Mesendoderm (in vitro differentiated cells): Measurements from ENCODE around the gene POR.

Experiments used
- DNase-seq: peaks from one replicate; pipeline ENCODE4 v3.0.0; 2013
- H2AK5ac ChIP-seq: 2 replicates; pipeline ENCODE4 v1.6.1; 2013; ENCODE audit warnings: low read length, inconsistent platforms
- H2BK120ac ChIP-seq: 2 replicates; pipeline ENCODE4 v1.6.1; 2013; ENCODE audit warnings: low read depth, mild to moderate bottlenecking, low read length, moderate library complexity, mixed read lengths
- H2BK15ac ChIP-seq: replicated peaks from 2 replicates; pipeline ENCODE4 v1.6.1; 2013; ENCODE audit warnings: low read depth, mild to moderate bottlenecking, moderate library complexity
- H2BK5ac ChIP-seq: 2 replicates; pipeline ENCODE4 v1.6.1; 2013; ENCODE audit warnings: low read length, inconsistent platforms
- H3K18ac ChIP-seq: 2 replicates; pipeline ENCODE4 v1.6.1; 2013; ENCODE audit warnings: mild to moderate bottlenecking, low read length, mixed read lengths
- H3K23ac ChIP-seq: one replicate; pipeline ENCODE4 v1.6.1; 2013; ENCODE audit warnings: low read length
- H3K27ac ChIP-seq: 2 replicates; pipeline ENCODE4 v1.5.1; 2013; ENCODE audit warnings: low read depth, mild to moderate bottlenecking, inconsistent platforms, low read length, moderate library complexity
- H3K27me3 ChIP-seq: 2 replicates; pipeline ENCODE4 v1.6.1; 2013; ENCODE audit warnings: low read length, control low read depth, mild to moderate bottlenecking, inconsistent platforms; ENCODE audit not compliant: insufficient read depth, poor library complexity
- H3K36me3 ChIP-seq: 2 replicates; pipeline ENCODE4 v1.6.1; 2013; ENCODE audit warnings: low read length, inconsistent platforms; ENCODE audit not compliant: control insufficient read depth, insufficient read depth
- H3K4ac ChIP-seq: one replicate; pipeline ENCODE4 v1.6.1; 2013; ENCODE audit warnings: low read depth, mild to moderate bottlenecking, low read length, moderate library complexity
- H3K4me1 ChIP-seq: 2 replicates; pipeline ENCODE4 v1.6.1; 2013; ENCODE audit warnings: low read depth, low read length, inconsistent platforms; ENCODE audit not compliant: control insufficient read depth
- H3K4me2 ChIP-seq: 2 replicates; pipeline ENCODE4 v1.6.1; 2013; ENCODE audit warnings: low read length
- H3K4me3 ChIP-seq: 2 replicates; pipeline ENCODE4 v1.5.1; 2013; ENCODE audit warnings: mild to moderate bottlenecking, low read length
- H3K56ac ChIP-seq: one replicate; pipeline ENCODE4 v1.6.1; 2013; ENCODE audit warnings: low read length
- H3K79me1 ChIP-seq: 2 replicates; pipeline ENCODE4 v1.6.1; 2013; ENCODE audit warnings: low read length, inconsistent platforms
- H3K79me2 ChIP-seq: 2 replicates; pipeline ENCODE4 v1.6.1; 2013; ENCODE audit warnings: mild to moderate bottlenecking, low read length; ENCODE audit not compliant: control insufficient read depth, insufficient read depth
- H3K9ac ChIP-seq: 2 replicates; pipeline ENCODE4 v1.6.1; 2013; ENCODE audit warnings: low read length, inconsistent platforms
- H4K5ac ChIP-seq: one replicate; pipeline ENCODE4 v1.6.1; 2013; ENCODE audit warnings: low read length
- H4K8ac ChIP-seq: one replicate; pipeline ENCODE4 v1.6.1; 2013; ENCODE audit warnings: low read depth, mild to moderate bottlenecking, control low read depth, low read length, moderate library complexity
- WGBS: extraction: QIAGEN DNeasy Blood & Tissue Kit; methylation state at CpG from one replicate; pipeline ENCODE4 v1.1.7; 2013; ENCODE audit warnings: low lambda C conversion rate, missing lambda C conversion rate; ENCODE audit not compliant: insufficient coverage; ENCODE audit errors: extremely low coverage; 5-methylcytosine and 5-hydroxymethylcytosine counted together

Gene POR

GRCh38 chr7:75945297-75946168 is 30.6 kb downstream of the POR start:
- no peak overlapping the region for H2BK120ac ChIP-seq
- no peak overlapping the region for H3K27ac ChIP-seq
- no peak overlapping the region for H2BK5ac ChIP-seq
- no peak overlapping the region for H2AK5ac ChIP-seq
- no peaks in the 10 kb centered on the region for H3K36me3 ChIP-seq
- no peaks in the 10 kb centered on the region for H3K27me3 ChIP-seq
- peaks cover 9% of the 10 kb centered on the region for H3K79me1 ChIP-seq
- H3K4me2 ChIP-seq: no peak overlapping the region
- no peak overlapping the region for H3K4me3 ChIP-seq
- no peak overlapping the region for H2BK15ac ChIP-seq
- H3K9ac ChIP-seq: no peak overlapping the region
- H3K18ac ChIP-seq: no peak overlapping the region
- H3K4me1 ChIP-seq: no peaks in the 10 kb centered on the region
- no peak for DNase-seq
- no peak overlapping the region for H3K56ac ChIP-seq
- H3K79me2 ChIP-seq: no peaks in the 10 kb centered on the region
- no peak overlapping the region for H3K23ac ChIP-seq
- H4K8ac ChIP-seq: no peak overlapping the region
- no peak overlapping the region for H4K5ac ChIP-seq
- WGBS: no CpG with 5 or more reads among the region's 8 CpGs
- H3K4ac ChIP-seq: no peak overlapping the region

DNA sequence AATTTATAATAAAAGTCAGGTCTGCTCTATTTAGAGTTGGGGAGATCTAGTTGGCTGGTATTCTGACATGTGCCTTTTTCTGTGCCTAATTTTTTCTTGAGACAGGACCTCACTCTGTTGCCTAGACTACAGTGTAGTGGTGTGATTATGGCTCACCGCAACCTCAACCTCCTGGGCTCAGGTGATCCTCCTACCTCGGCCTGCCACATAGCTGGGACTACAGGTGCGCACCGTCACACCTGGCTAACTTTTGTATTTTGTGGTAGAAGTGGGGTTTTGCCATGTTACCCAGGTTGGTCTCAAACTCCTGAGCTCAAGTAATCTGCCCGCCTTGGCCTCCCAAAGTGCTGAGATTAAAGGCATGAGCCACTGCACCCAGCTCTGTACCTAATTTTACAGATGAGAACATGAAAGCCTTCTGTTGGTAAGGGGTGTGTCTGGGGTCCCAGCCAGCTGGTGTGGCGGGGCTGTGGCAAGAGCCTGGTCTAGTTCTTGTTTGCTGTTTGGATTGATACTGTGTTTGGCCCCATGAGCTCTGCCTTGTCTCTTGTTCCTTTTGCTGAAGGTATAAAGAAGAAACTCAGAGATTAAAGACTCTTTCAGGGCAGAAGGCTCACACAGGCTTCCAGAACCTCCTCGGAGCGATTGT is 31.4 kb downstream of the POR start:
- no CpG with 5 or more reads among the region's 8 CpGs for WGBS
- H4K8ac ChIP-seq: no peak overlapping the region
- no peak for DNase-seq

GRCh38 chr7:75948179-75948578 is 33.2 kb downstream of the POR start:
- Histone ChIP-seq H3K36me3 (no peaks in the 10 kb centered on the region), H3K18ac (no peak overlapping the region), H4K8ac (no peak overlapping the region), H3K27me3 (no peaks in the 10 kb centered on the region), H2BK15ac (no peak overlapping the region), H2BK5ac (no peak overlapping the region), H3K4me2 (no peak overlapping the region), H3K27ac (no peak overlapping the region), H3K4ac (no peak overlapping the region), H4K5ac (no peak overlapping the region), H3K4me3 (no peak overlapping the region), H2BK120ac (no peak overlapping the region), H3K4me1 (no peaks in the 10 kb centered on the region), H3K23ac (no peak overlapping the region), H3K56ac (no peak overlapping the region), H3K79me2 (no peaks in the 10 kb centered on the region), H2AK5ac (no peak overlapping the region), H3K9ac (no peak overlapping the region), H3K79me1 (peaks cover 9% of the 10 kb centered on the region)
- no CpG with 5 or more reads among the region's 9 CpGs for WGBS
- no peak for DNase-seq

More for the DNA sequence above, 31.4 kb downstream of the POR start:
- H3K18ac ChIP-seq: no peak overlapping the region
- H3K36me3 ChIP-seq: no peaks in the 10 kb centered on the region
- H3K4me2 ChIP-seq: no peak overlapping the region
- H3K9ac ChIP-seq: no peak overlapping the region
- no peak overlapping the region for H3K56ac ChIP-seq
- H3K4me1 ChIP-seq: no peaks in the 10 kb centered on the region
- H3K4ac ChIP-seq: no peak overlapping the region
- no peaks in the 10 kb centered on the region for H3K27me3 ChIP-seq
- no peak overlapping the region for H2AK5ac ChIP-seq
- H3K27ac ChIP-seq: no peak overlapping the region
- H3K4me3 ChIP-seq: no peak overlapping the region
- no peak overlapping the region for H3K23ac ChIP-seq
- no peak overlapping the region for H2BK15ac ChIP-seq
- no peaks in the 10 kb centered on the region for H3K79me2 ChIP-seq
- H2BK5ac ChIP-seq: no peak overlapping the region
- H2BK120ac ChIP-seq: no peak overlapping the region
- H3K79me1 ChIP-seq: peaks cover 9% of the 10 kb centered on the region
- no peak overlapping the region for H4K5ac ChIP-seq

- no peaks in the 10 kb centered on the region for H3K27me3 ChIP-seq
- H3K23ac ChIP-seq: no peak overlapping the region
- no peak overlapping the region for H3K4me2 ChIP-seq
- H3K79me2 ChIP-seq: no peaks in the 10 kb centered on the region
- peaks cover 9% of the 10 kb centered on the region for H3K79me1 ChIP-seq
- H3K56ac ChIP-seq: no peak overlapping the region
- no peak overlapping the region for H2BK15ac ChIP-seq
- no peak overlapping the region for H2AK5ac ChIP-seq
- H3K4me3 ChIP-seq: no peak overlapping the region
- H3K4me1 ChIP-seq: no peaks in the 10 kb centered on the region
- DNase-seq: no peak
- no peak overlapping the region for H3K4ac ChIP-seq
- no peak overlapping the region for H4K8ac ChIP-seq
- no peak overlapping the region for H3K27ac ChIP-seq
- H3K9ac ChIP-seq: no peak overlapping the region
- H3K18ac ChIP-seq: no peak overlapping the region
- WGBS: no CpG with 5 or more reads among the region's 15 CpGs
- no peak overlapping the region for H2BK120ac ChIP-seq
- H4K5ac ChIP-seq: no peak overlapping the region
- no peak overlapping the region for H2BK5ac ChIP-seq
- peaks cover 3% of the 10 kb centered on the region for H3K36me3 ChIP-seq
Observed at GRCh38 chr7:75950111-75950681, 35.2 kb downstream of the POR start.

GRCh38 chr7:75951506-75951905 is 36.6 kb downstream of the POR start:
- no CpG with 5 or more reads among the region's 5 CpGs for WGBS

More at GRCh38 chr7:75951506-75951905, 36.6 kb downstream of the POR start:
- H3K18ac ChIP-seq: no peak overlapping the region
- no peak overlapping the region for H4K8ac ChIP-seq
- no peaks in the 10 kb centered on the region for H3K27me3 ChIP-seq
- H3K4me2 ChIP-seq: no peak overlapping the region
- no peak overlapping the region for H3K27ac ChIP-seq
- H3K9ac ChIP-seq: no peak overlapping the region
- DNase-seq: no peak
- no peak overlapping the region for H4K5ac ChIP-seq
- no peak overlapping the region for H2BK5ac ChIP-seq
- H3K56ac ChIP-seq: no peak overlapping the region
- peaks cover 8% of the 10 kb centered on the region for H3K79me1 ChIP-seq
- no peak overlapping the region for H2BK15ac ChIP-seq
- no peak overlapping the region for H3K4me3 ChIP-seq
- no peaks in the 10 kb centered on the region for H3K4me1 ChIP-seq
- H2AK5ac ChIP-seq: no peak overlapping the region
- H3K23ac ChIP-seq: no peak overlapping the region
- H3K4ac ChIP-seq: no peak overlapping the region
- no peaks in the 10 kb centered on the region for H3K79me2 ChIP-seq
- H2BK120ac ChIP-seq: no peak overlapping the region
- peaks cover 7% of the 10 kb centered on the region for H3K36me3 ChIP-seq
